Activated gamma-delta T cell (primary cell): ENCODE results near the gene TRAPPC10.
"Not testable (repeated sequence)": the region's sequence is repeated elsewhere in the genome, so short reads cannot be mapped to it uniquely, and the experiment has no call there.

ENCODE experiments used
- DNase-seq: peaks from one replicate; lab custom pipeline; 2025; lab: John Stamatoyannopoulos, UW

TRAPPC10 gene

GRCh38 chr21:44145616-44146015, 133.5 kb downstream of the TRAPPC10 start:
- DNase-seq, result not testable (repeated sequence)

GRCh38 chr21:44147108-44147507, 135.0 kb downstream of the TRAPPC10 start:
- DNase-seq, result not testable (repeated sequence)

GRCh38 chr21:44150255-44150654, 138.1 kb downstream of the TRAPPC10 start:
- not testable (repeated sequence) for DNase-seq

- not testable (repeated sequence) for DNase-seq
Observed at GRCh38 chr21:44153214-44153888, 141.2 kb downstream of the TRAPPC10 start.

GRCh38 chr21:44153889-44154228, 141.8 kb downstream of the TRAPPC10 start:
- not testable (repeated sequence) for DNase-seq

- DNase-seq, result not testable (repeated sequence)
Observed at GRCh38 chr21:44154816-44155230, 142.7 kb downstream of the TRAPPC10 start.

- not testable (repeated sequence) for DNase-seq
Observed at GRCh38 chr21:44155231-44155993, 143.3 kb downstream of the TRAPPC10 start.

GRCh38 chr21:44155994-44156380, 143.9 kb downstream of the TRAPPC10 start:
- DNase-seq, result not testable (repeated sequence)
